ENCODE measurements around the gene NDC1.

- TF ChIP-seq POLR2AphosphoS5 (IDR thresholded peaks at IDR 0.05; ENCODE audit: low read depth, low read length) (no peak), TAF1 (IDR thresholded peaks at IDR 0.05; ENCODE audit: borderline replicate concordance, low read depth, low read length) (no peak), CTCF (IDR thresholded peaks at IDR 0.05) (no peak)
Measured at GRCh38 chr1:53763911-53764310, 74.2 kb downstream of the NDC1 start.

All from SK-N-SH (cell line).